Trophoblast cell (in vitro differentiated cells and primary cell): ENCODE data around the gene MMP17.

Source experiments
- DNase-seq, 2 donors: peaks; one replicate each; pipeline ENCODE4 v3.0.0-alpha.2; 2016
- H2AFZ ChIP-seq: 2 replicates; pipeline ENCODE4 v1.6.1; 2013; ENCODE audit warnings: low read length, moderate library complexity, mild to moderate bottlenecking; ENCODE audit not compliant: insufficient read depth, poor library complexity
- H2AK5ac ChIP-seq: 2 replicates; pipeline ENCODE4 v1.6.1; 2013; ENCODE audit warnings: mild to moderate bottlenecking, low read length
- H2BK120ac ChIP-seq: 2 replicates; pipeline ENCODE4 v1.6.1; 2013; ENCODE audit warnings: low read length, mild to moderate bottlenecking, moderate library complexity; ENCODE audit not compliant: insufficient read depth, poor library complexity
- H2BK12ac ChIP-seq: 2 replicates; pipeline ENCODE4 v1.6.1; 2013; ENCODE audit warnings: mild to moderate bottlenecking, low read length, moderate library complexity
- H2BK5ac ChIP-seq: 2 replicates; pipeline ENCODE4 v1.6.1; 2013; ENCODE audit warnings: low read length, low read depth, moderate library complexity, mild to moderate bottlenecking; ENCODE audit not compliant: poor library complexity
- H3K14ac ChIP-seq: 2 replicates; pipeline ENCODE4 v1.6.1; 2013; ENCODE audit warnings: mild to moderate bottlenecking, low read length
- H3K18ac ChIP-seq: 2 replicates; pipeline ENCODE4 v1.6.1; 2013; ENCODE audit warnings: mild to moderate bottlenecking, low read length
- H3K23ac ChIP-seq: 2 replicates; pipeline ENCODE4 v1.6.1; 2013; ENCODE audit warnings: low read length
- H3K27ac ChIP-seq: 2 replicates; pipeline ENCODE4 v1.5.1; 2013; ENCODE audit warnings: low read depth, mild to moderate bottlenecking, inconsistent platforms, low read length, moderate library complexity
- H3K27me3 ChIP-seq: 2 replicates; pipeline ENCODE4 v1.6.1; 2013; ENCODE audit warnings: inconsistent platforms, mild to moderate bottlenecking, low read length, moderate library complexity; ENCODE audit not compliant: insufficient read depth
- H3K36me3 ChIP-seq, 2 experiments: 1 replicate in 1 of 2; 2 replicates in 1 of 2; pipeline ENCODE4 v1.6.1; 2013; ENCODE audit warnings: low read length in 2 of 2, mild to moderate bottlenecking in 2 of 2, moderate library complexity in 1 of 2; ENCODE audit not compliant: insufficient read depth in 2 of 2, control insufficient read depth in 1 of 2
- H3K4ac ChIP-seq: 2 replicates; pipeline ENCODE4 v1.6.1; 2013; ENCODE audit warnings: low read depth, mild to moderate bottlenecking, low read length, moderate library complexity
- H3K4me1 ChIP-seq, 2 experiments: 1 replicate in 1 of 2; 2 replicates in 1 of 2; pipeline ENCODE4 v1.6.1; 2013; ENCODE audit warnings: low read length in 2 of 2, mild to moderate bottlenecking in 2 of 2, moderate library complexity in 1 of 2; ENCODE audit not compliant: insufficient read depth in 2 of 2, control insufficient read depth in 1 of 2
- H3K4me2 ChIP-seq: 2 replicates; pipeline ENCODE4 v1.6.1; 2013; ENCODE audit warnings: inconsistent platforms, mild to moderate bottlenecking, low read length, moderate library complexity
- H3K4me3 ChIP-seq: 2 replicates; pipeline ENCODE4 v1.5.1; 2013; ENCODE audit warnings: mild to moderate bottlenecking, low read depth, low read length, inconsistent platforms
- H3K79me1 ChIP-seq: one replicate; pipeline ENCODE4 v1.6.1; 2013; ENCODE audit warnings: low read length
- H3K79me2 ChIP-seq: 2 replicates; pipeline ENCODE4 v1.6.1; 2013; ENCODE audit warnings: low read length, mild to moderate bottlenecking; ENCODE audit not compliant: control insufficient read depth, insufficient read depth, poor library complexity
- H3K9ac ChIP-seq: 2 replicates; pipeline ENCODE4 v1.6.1; 2013; ENCODE audit warnings: mild to moderate bottlenecking, low read length
- H3K9me3 ChIP-seq: 2 replicates; pipeline ENCODE4 v1.6.1; 2013; ENCODE audit warnings: low read depth, mild to moderate bottlenecking, control low read depth, inconsistent platforms, low read length; ENCODE audit not compliant: insufficient read depth
- H4K12ac ChIP-seq: 2 replicates; pipeline ENCODE4 v1.6.1; 2013; ENCODE audit warnings: low read depth, mild to moderate bottlenecking, low read length, moderate library complexity
- H4K8ac ChIP-seq: 2 replicates; pipeline ENCODE4 v1.6.1; 2013; ENCODE audit warnings: low read depth, mild to moderate bottlenecking, low read length, moderate library complexity
- H4K91ac ChIP-seq: one replicate; pipeline ENCODE4 v1.6.1; 2013; ENCODE audit warnings: low read depth, mild to moderate bottlenecking, low read length, moderate library complexity
- WGBS: extraction: QIAGEN DNeasy Blood & Tissue Kit; methylation state at CpG from one replicate; pipeline ENCODE4 v1.1.7; 2013; ENCODE audit warnings: missing lambda C conversion rate; ENCODE audit not compliant: insufficient read length, insufficient coverage; ENCODE audit errors: extremely low coverage; 5-methylcytosine and 5-hydroxymethylcytosine counted together

MMP17 gene

DNA sequence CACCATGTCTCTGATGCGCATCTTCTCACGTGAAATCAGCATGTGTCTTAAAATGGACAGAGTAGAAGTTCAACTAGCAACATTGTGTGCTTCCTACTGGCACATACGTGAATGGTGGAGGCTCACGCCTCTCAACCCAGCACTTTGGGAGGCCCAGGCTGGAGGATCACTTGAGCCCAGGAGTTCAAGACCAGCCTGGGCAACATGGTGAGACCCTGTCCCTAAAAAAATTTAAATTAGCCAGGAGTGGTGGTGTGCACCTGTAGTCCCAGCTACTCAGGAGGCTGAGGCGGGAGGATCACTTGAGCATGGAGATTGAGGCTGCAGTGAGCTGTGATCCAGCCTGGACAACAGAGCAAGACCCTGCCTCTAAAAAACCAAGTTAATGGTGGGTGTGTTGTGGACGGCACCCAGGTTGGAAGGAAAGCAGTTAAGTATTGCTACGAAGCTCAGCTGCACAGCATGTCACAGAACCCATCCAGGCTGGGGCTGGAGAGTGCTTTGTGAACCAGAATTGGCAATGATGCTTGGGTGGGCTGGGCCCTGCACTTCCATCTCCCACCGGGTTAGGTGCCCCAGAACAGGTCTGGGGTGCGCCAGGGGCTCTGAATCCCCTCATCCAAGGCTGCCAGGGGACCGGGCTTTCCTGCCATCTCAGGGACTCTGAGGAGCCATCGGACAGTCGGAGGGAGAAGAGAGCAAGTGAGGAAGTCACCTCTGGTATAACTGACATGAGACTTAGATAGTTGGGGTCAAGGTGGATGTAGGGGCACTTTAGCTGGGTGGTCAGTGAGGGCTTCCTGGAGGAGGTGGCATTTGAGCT, 33.3 kb downstream of the MMP17 start:
- Histone ChIP-seq H3K4me1 (peaks cover 30 to 35% of the 10 kb centered on the region in 2 experiments), H3K79me2 (peaks cover 2% of the 10 kb centered on the region), H3K4ac (no peak overlapping the region), H4K8ac (peak overlapping the region; percentile 34), H3K36me3 (no peaks in the 10 kb centered on the region), H4K91ac (peak overlapping the region; percentile 80), H2AFZ (no peak overlapping the region), H2BK5ac (peak overlapping the region; percentile 33), H3K9ac (no peak overlapping the region), H3K27me3 (no peaks in the 10 kb centered on the region), H2BK120ac (peak overlapping the region; percentile 67), H3K23ac (no peak overlapping the region), H3K18ac (peak overlapping the region; percentile 56), H3K9me3 (no peaks in the 10 kb centered on the region), H2AK5ac (peak overlapping the region; percentile 65), H3K79me1 (peaks cover 26% of the 10 kb centered on the region), H3K4me2 (no peak overlapping the region), H3K27ac (peak overlapping the region; percentile 56), H3K14ac (peak overlapping the region; percentile 36), H2BK12ac (peak overlapping the region; percentile 51), H3K4me3 (no peak overlapping the region), H4K12ac (no peak overlapping the region)
- WGBS = no CpG with 5 or more reads among the region's 12 CpGs
- DNase-seq = no peak

DNA sequence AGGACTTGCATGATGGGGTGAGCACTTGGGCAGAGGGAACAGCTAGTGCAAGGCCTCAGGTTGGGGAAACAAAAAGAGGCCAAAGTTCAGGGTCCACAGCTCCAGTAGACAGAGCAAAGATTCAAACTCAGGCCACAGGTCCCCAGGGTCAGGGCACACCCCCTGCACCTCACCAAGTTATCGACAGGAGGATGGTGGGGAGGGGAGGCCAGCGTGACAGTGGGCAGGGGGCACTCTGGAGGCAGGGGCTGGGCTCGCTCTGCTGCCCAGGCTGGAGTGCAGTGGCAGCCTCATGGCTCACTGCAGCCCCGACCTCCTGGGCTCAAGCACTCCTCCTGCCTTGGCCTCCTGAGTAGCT, 33.9 kb downstream of the MMP17 start:
- no peak overlapping the region for H3K9ac ChIP-seq
- no CpG with 5 or more reads among the region's 4 CpGs for WGBS
- H3K14ac ChIP-seq = peak overlapping the region; percentile 46
- no peak overlapping the region for H4K8ac ChIP-seq
- no peak overlapping the region for H2BK5ac ChIP-seq
- peak overlapping the region; percentile 8 for H2BK12ac ChIP-seq
- peaks cover 26% of the 10 kb centered on the region for H3K79me1 ChIP-seq
- no peak overlapping the region for H3K4me3 ChIP-seq
- H2AK5ac ChIP-seq = peak overlapping the region; percentile 28
- H3K36me3 ChIP-seq = no peaks in the 10 kb centered on the region
- H3K4ac ChIP-seq = no peak overlapping the region
- H3K27ac ChIP-seq = no peak overlapping the region
- H3K4me2 ChIP-seq = no peak overlapping the region
- peaks cover 2% of the 10 kb centered on the region for H3K79me2 ChIP-seq
- no peak overlapping the region for H3K23ac ChIP-seq
- no peak for DNase-seq
- H2AFZ ChIP-seq = no peak overlapping the region
- H3K18ac ChIP-seq = no peak overlapping the region
- no peaks in the 10 kb centered on the region for H3K27me3 ChIP-seq
- no peak overlapping the region for H4K12ac ChIP-seq
- peak overlapping the region; percentile 80 for H4K91ac ChIP-seq
- H3K4me1 ChIP-seq = peaks cover 30 to 35% of the 10 kb centered on the region in 2 experiments
- H2BK120ac ChIP-seq = no peak overlapping the region
- H3K9me3 ChIP-seq = no peaks in the 10 kb centered on the region

- Histone ChIP-seq H2BK5ac (no peak overlapping the region), H3K9ac (no peak overlapping the region), H2BK12ac (no peak overlapping the region), H3K36me3 (no peaks in the 10 kb centered on the region), H3K4me3 (no peak overlapping the region), H4K91ac (peak overlapping the region; percentile 28), H3K27me3 (no peaks in the 10 kb centered on the region), H3K4ac (no peak overlapping the region), H4K12ac (no peak overlapping the region), H4K8ac (peak overlapping the region; percentile 0), H3K4me1 (peaks cover 30 to 35% of the 10 kb centered on the region in 2 experiments), H3K79me1 (peaks cover 26% of the 10 kb centered on the region), H3K79me2 (peaks cover 2% of the 10 kb centered on the region), H3K27ac (peak overlapping the region; percentile 92), H3K18ac (no peak overlapping the region), H3K23ac (no peak overlapping the region), H3K9me3 (no peaks in the 10 kb centered on the region), H2AK5ac (no peak overlapping the region), H2AFZ (no peak overlapping the region), H2BK120ac (no peak overlapping the region), H3K4me2 (no peak overlapping the region), H3K14ac (no peak overlapping the region)
- DNase-seq = no peak
- WGBS = no CpG with 5 or more reads among the region's 14 CpGs
These were observed 34.4 kb downstream of the MMP17 start for GRCh38 chr12:131862600-131862993.

DNA sequence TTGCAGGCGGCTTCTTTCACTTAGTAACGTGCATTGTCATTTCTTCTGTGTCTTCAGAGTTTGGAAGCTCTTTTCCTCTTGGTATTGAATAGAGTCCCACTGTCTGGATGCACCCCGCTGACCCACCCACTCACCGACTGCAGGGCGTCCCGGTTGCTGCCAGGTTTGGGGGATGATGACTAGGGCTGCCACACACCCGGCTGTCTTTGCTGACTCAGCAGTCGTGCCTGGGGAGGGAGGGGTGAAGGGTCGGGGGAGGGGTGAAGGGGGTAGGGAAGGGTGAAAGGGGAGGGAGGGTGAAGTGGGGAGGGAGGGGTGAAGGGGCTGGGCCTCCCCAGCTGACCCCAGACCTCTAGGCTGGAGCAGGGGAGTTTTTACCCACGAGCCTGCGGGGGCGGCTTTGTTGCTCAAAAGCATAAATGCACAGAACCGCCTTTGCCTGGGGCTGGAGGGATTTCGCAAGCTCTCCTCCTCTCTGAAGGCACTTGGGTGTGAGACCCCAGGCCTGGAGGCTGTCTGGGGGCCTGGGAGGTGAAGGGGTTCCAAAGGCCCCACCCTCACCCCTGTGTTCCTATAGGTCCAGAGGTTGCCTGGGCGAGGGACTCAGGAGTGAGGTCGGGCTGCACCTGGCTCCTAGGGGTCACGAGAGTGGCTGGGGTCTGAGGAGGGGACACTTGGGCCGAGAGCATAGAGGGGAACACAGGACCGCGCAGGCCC, 35.0 kb downstream of the MMP17 start:
- Histone ChIP-seq H4K8ac (peak overlapping the region; percentile 18), H3K4me3 (no peak overlapping the region), H3K4me2 (peak overlapping the region; percentile 46), H3K36me3 (no peaks in the 10 kb centered on the region), H3K14ac (peak overlapping the region; percentile 67), H2BK5ac (peak overlapping the region; percentile 56), H3K9me3 (no peaks in the 10 kb centered on the region), H2AFZ (no peak overlapping the region), H3K4ac (peak overlapping the region; percentile 13), H3K9ac (no peak overlapping the region), H3K79me2 (peaks cover 2% of the 10 kb centered on the region), H4K91ac (peak overlapping the region; percentile 68), H3K4me1 (peaks cover 30 to 35% of the 10 kb centered on the region in 2 experiments), H3K23ac (no peak overlapping the region), H3K79me1 (peaks cover 26% of the 10 kb centered on the region), H3K27me3 (no peaks in the 10 kb centered on the region), H4K12ac (no peak overlapping the region), H2BK120ac (peak overlapping the region; percentile 77), H3K27ac (peak overlapping the region; percentile 92), H3K18ac (peak overlapping the region; percentile 31), H2AK5ac (peak overlapping the region; percentile 31), H2BK12ac (peak overlapping the region; percentile 63)
- DNase-seq = peak; percentile 19 to 51
- WGBS = 100% methylated on average over 1 of the region's 20 CpGs
